GM12874 (cell line): ENCODE results near the gene FRMPD1.

ENCODE experiments used
- CTCF ChIP-seq: IDR thresholded peaks from 2 replicates; pipeline ENCODE4 v1.5.1; 2011; ENCODE audit warnings: low read depth, mild to moderate bottlenecking, control low read depth, low read length, moderate library complexity; ENCODE audit not compliant: insufficient read depth

The FRMPD1 gene

GRCh38 chr9:37623267-37623666 lies 27.5 kb upstream of the FRMPD1 start:
- TF ChIP-seq CTCF, result no peak

GRCh38 chr9:37624073-37624472 lies 26.7 kb upstream of the FRMPD1 start:
- no peak for TF ChIP-seq CTCF

DNA sequence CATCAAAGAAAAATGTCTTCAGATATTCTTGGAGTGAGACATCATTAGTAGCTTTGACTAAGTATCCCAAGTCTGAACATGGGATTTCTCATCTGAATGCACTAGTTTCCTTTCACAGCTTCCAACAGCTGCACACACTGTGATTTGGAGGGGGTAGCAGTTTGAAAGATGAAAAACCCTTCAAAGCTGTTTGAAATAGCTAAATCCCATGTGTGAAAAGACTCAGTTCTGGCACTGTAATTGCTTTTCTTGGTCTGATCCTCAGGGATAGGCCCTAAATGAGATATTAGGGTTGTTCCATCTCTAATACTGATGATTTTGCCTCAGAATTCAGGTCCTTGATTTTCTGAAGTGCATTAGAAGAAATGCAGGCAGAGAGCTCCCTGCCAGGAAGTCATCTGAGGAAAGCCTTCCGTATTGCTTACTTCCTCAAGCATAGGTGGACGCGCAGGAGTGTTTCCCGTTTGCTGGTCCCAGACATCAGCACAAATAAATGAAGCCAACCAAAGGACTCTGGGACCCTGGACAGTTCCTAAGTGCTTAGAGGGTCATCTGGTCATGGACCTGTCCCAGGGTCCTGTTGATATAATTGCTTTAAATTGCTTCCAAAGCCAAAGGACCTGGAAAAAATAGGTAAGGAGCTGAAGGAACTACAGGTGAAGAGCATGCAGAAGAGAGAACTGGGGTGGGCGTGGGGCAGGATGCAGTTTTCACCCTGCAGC lies 25.6 kb upstream of the FRMPD1 start:
- no peak for TF ChIP-seq CTCF

- TF ChIP-seq CTCF, result no peak
These were observed 25.0 kb upstream of the FRMPD1 start for GRCh38 chr9:37625758-37626147.

- no peak for TF ChIP-seq CTCF
These were observed 24.0 kb upstream of the FRMPD1 start for GRCh38 chr9:37626708-37627292.

- TF ChIP-seq CTCF, result no peak
These were observed 18.3 kb upstream of the FRMPD1 start for GRCh38 chr9:37632479-37632878.

DNA sequence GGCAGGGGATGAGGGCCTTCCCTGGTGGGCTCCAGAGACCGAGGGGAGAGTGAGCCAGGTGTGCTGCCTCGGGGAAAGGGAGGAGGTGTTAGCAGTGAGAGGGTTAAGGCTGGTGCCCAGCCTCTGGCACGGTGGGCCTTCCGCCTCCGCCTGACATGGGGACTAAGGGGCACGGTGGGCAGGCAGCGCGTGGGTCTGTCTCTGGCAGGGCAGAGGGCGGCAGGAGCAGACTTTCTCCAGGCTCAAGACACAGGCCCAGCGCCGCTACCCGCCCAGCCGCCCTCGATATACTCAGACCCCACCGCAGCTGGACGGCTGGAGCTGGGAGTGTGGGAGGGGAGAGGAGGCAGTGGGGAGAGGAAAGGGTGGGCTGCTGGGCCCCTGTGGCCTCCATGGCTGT lies 14.9 kb upstream of the FRMPD1 start:
- TF ChIP-seq CTCF, result no peak
